Measurements from ENCODE around the gene HERC4.

HERC4 gene

GRCh38 chr10:67875340-67876238 is 199.5 kb downstream of the HERC4 start:
- no peak for DNase-seq
